Endothelial cell of umbilical vein (primary cell): ENCODE measurements around the gene MN1.

Experiments used
- EZH2 ChIP-seq: IDR thresholded peaks from 2 replicates; pipeline ENCODE4 v1.6.1; 2012; ENCODE audit warnings: borderline replicate concordance, low read depth, mild to moderate bottlenecking, moderate library complexity, low read length, inconsistent platforms; ENCODE audit not compliant: severe bottlenecking
- FOS ChIP-seq: IDR thresholded peaks from 2 replicates; pipeline ENCODE4 v1.6.1; 2011; ENCODE audit warnings: mild to moderate bottlenecking, low read length, moderate library complexity, borderline replicate concordance; ENCODE audit not compliant: insufficient read depth
- GATA2 ChIP-seq: IDR thresholded peaks from 2 replicates; pipeline ENCODE4 v1.7.0; 2011; ENCODE audit warnings: low read depth, mild to moderate bottlenecking, moderate library complexity, mixed read lengths, low read length; ENCODE audit not compliant: insufficient read length, insufficient read depth
- MYC ChIP-seq: IDR thresholded peaks from one replicate; pipeline ENCODE4 v1.6.1; 2011; ENCODE audit warnings: mild to moderate bottlenecking, low read depth, low read length
- POLR2A ChIP-seq: IDR thresholded peaks from 2 replicates; pipeline ENCODE4 v1.6.1; 2012; ENCODE audit warnings: low read depth, mild to moderate bottlenecking, control low read depth, low read length
- POLR2AphosphoS5 ChIP-seq: IDR thresholded peaks from 2 replicates; pipeline ENCODE4 v1.6.1; 2012; ENCODE audit warnings: low read depth, mild to moderate bottlenecking, control low read depth, low read length, moderate library complexity; ENCODE audit not compliant: insufficient read depth
- TF ChIP-seq, protein P1 (sequence below), 2 donors: IDR thresholded peaks; 1 replicate in 1 of 2; 2 replicates in 1 of 2; pipeline ENCODE4 v1.5.1; 2011; ENCODE audit warnings: low read length in 2 of 2, mild to moderate bottlenecking in 2 of 2, moderate library complexity in 2 of 2, control low read depth in 1 of 2, inconsistent platforms in 1 of 2, low read depth in 1 of 2; ENCODE audit not compliant: insufficient read depth in 1 of 2; ENCODE audit errors: extremely low read depth in 1 of 2

DNA sequence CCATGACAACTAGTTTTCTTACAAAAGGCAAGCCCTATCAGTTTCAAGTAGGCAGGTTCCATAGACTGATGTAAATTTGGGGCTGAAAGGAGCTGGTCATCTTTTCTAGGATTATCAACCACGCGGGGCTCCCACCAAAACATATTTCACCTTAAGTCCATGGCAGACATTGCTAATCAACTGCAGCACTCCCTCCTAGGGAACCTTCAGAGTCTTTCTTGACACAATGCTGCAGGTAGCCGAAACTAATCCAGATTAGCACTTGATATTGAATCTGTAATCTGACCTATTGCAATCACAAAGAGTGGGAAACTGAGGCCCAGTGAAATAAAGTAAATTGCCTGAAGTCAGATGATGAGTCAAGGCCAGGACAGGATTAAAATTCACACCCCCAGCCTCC lies 32.5 kb downstream of the MN1 start:
- TF ChIP-seq, protein P1, sequence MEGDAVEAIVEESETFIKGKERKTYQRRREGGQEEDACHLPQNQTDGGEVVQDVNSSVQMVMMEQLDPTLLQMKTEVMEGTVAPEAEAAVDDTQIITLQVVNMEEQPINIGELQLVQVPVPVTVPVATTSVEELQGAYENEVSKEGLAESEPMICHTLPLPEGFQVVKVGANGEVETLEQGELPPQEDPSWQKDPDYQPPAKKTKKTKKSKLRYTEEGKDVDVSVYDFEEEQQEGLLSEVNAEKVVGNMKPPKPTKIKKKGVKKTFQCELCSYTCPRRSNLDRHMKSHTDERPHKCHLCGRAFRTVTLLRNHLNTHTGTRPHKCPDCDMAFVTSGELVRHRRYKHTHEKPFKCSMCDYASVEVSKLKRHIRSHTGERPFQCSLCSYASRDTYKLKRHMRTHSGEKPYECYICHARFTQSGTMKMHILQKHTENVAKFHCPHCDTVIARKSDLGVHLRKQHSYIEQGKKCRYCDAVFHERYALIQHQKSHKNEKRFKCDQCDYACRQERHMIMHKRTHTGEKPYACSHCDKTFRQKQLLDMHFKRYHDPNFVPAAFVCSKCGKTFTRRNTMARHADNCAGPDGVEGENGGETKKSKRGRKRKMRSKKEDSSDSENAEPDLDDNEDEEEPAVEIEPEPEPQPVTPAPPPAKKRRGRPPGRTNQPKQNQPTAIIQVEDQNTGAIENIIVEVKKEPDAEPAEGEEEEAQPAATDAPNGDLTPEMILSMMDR (IDR thresholded peaks at IDR 0.05; ENCODE audit: extremely low read depth in 1 of 2, insufficient read depth in 1 of 2, low read depth in 1 of 2, low read length in 2 of 2): no peak
- TF ChIP-seq POLR2AphosphoS5 (no peak), MYC (no peak), POLR2A (no peak), EZH2 (no peak), FOS (no peak), GATA2 (no peak)
